GM18909 (cell line): ENCODE measurements around the gene FBN2.
"Not testable (repeated sequence)": the region's sequence is repeated elsewhere in the genome, so short reads cannot be mapped to it uniquely, and the experiment has no call there.

Experiments used
- ATAC-seq: cut with Tn5 transposase; IDR thresholded peaks from one replicate; pipeline ENCODE4 v1.9.1; 2021; ENCODE audit warnings: mild to moderate bottlenecking; ENCODE audit not compliant: unreplicated experiment, poor library complexity

Gene FBN2

GRCh38 chr5:128483738-128484137, 54.3 kb downstream of the FBN2 start:
- ATAC-seq, result no peak

- ATAC-seq, result no peak
These were observed 57.0 kb downstream of the FBN2 start for GRCh38 chr5:128480906-128481633.

- no peak for ATAC-seq
These were observed 57.9 kb downstream of the FBN2 start for GRCh38 chr5:128480158-128480557.

- ATAC-seq, result no peak
These were observed 59.4 kb downstream of the FBN2 start for GRCh38 chr5:128478386-128479368.

- no peak for ATAC-seq
These were observed 60.1 kb downstream of the FBN2 start for GRCh38 chr5:128477944-128478343.

- no peak for ATAC-seq
These were observed 62.4 kb downstream of the FBN2 start for GRCh38 chr5:128475693-128476092.

- ATAC-seq, result no peak
These were observed 65.1 kb downstream of the FBN2 start for GRCh38 chr5:128472919-128473318.

GRCh38 chr5:128472036-128472435, 66.0 kb downstream of the FBN2 start:
- ATAC-seq, result no peak

GRCh38 chr5:128470663-128471062, 67.4 kb downstream of the FBN2 start:
- no peak for ATAC-seq

GRCh38 chr5:128469912-128470311, 68.1 kb downstream of the FBN2 start:
- no peak for ATAC-seq

GRCh38 chr5:128466980-128467379, 71.1 kb downstream of the FBN2 start:
- no peak for ATAC-seq

GRCh38 chr5:128466554-128466953, 71.5 kb downstream of the FBN2 start:
- ATAC-seq, result no peak

- no peak for ATAC-seq
These were observed 73.4 kb downstream of the FBN2 start for GRCh38 chr5:128464596-128464995.

- ATAC-seq, result no peak
These were observed 75.7 kb downstream of the FBN2 start for GRCh38 chr5:128462330-128462729.

GRCh38 chr5:128457147-128457915, 80.7 kb downstream of the FBN2 start:
- ATAC-seq, result not testable (repeated sequence)

GRCh38 chr5:128455841-128456361, 82.1 kb downstream of the FBN2 start:
- no peak for ATAC-seq

- ATAC-seq, result no peak
These were observed 84.9 kb downstream of the FBN2 start for GRCh38 chr5:128453121-128453520.

- not testable (repeated sequence) for ATAC-seq
These were observed 90.8 kb downstream of the FBN2 start for GRCh38 chr5:128447224-128447623.

- ATAC-seq, result no peak
These were observed 96.1 kb downstream of the FBN2 start for GRCh38 chr5:128441941-128442350.

GRCh38 chr5:128441165-128441564, 96.9 kb downstream of the FBN2 start:
- no peak for ATAC-seq
